Head of caudate nucleus (tissue), 42 donors: ENCODE measurements around the gene OR7G2.
"Not testable (repeated sequence)": the region's sequence is repeated elsewhere in the genome, so short reads cannot be mapped to it uniquely, and the experiment has no call there.

Experiments used
- DNase-seq, 42 donors: peaks; one replicate each; pipeline versions ENCODE4 v3.0.0 to v3.0.0-alpha.2; 2020 to 2021; ENCODE audit warnings: mixed read lengths in 7 of 42
- intact Hi-C: fragments of 100-400 bp; cut with DNase I; formaldehyde crosslinking; loops from one replicate; pipeline ENCODE4 v1.15.0; 2022

Gene OR7G2

GRCh38 chr19:9076901-9077300 is 30.4 kb downstream of the OR7G2 start:
- no peak for DNase-seq
- intact Hi-C loops, result loop anchor here (10.0 kb wide), 1 partner anchor 422 kb away; no protein-coding TSS in a partner anchor

- peak; percentile 13 to 91 (median 50) for DNase-seq
- intact Hi-C loops, result loop anchor here (10.0 kb wide), 1 partner anchor 421 kb away; no protein-coding TSS in a partner anchor
Observed at GRCh38 chr19:9075064-9075949, 32.0 kb downstream of the OR7G2 start.

GRCh38 chr19:9073806-9074205 is 33.5 kb downstream of the OR7G2 start:
- no peak for DNase-seq
- intact Hi-C loops, result loop anchor here (10.0 kb wide), 1 partner anchor 419 kb away; no protein-coding TSS in a partner anchor

GRCh38 chr19:9071720-9072119 is 35.6 kb downstream of the OR7G2 start:
- intact Hi-C loops, result loop anchor here (10.0 kb wide), 1 partner anchor 417 kb away; no protein-coding TSS in a partner anchor
- DNase-seq, result not testable (repeated sequence)

GRCh38 chr19:9070066-9070465 is 37.2 kb downstream of the OR7G2 start:
- no peak for DNase-seq
- intact Hi-C loops, result loop anchor here (10.0 kb wide), 1 partner anchor 415 kb away; no protein-coding TSS in a partner anchor

- no peak for DNase-seq
- intact Hi-C loops, result no loop called here
Observed at GRCh38 chr19:9065457-9066014, 41.7 kb downstream of the OR7G2 start.

- no peak for DNase-seq
- intact Hi-C loops, result no loop called here
Observed at GRCh38 chr19:9061879-9062278, 45.4 kb downstream of the OR7G2 start.

- intact Hi-C loops, result no loop called here
Observed at GRCh38 chr19:9060564-9061340, 46.5 kb downstream of the OR7G2 start.

GRCh38 chr19:9058905-9059667 is 48.2 kb downstream of the OR7G2 start:
- intact Hi-C loops, result no loop called here
- DNase-seq, result no peak

More at GRCh38 chr19:9060564-9061340, 46.5 kb downstream of the OR7G2 start:
- no peak for DNase-seq

GRCh38 chr19:9057505-9058258 is 49.6 kb downstream of the OR7G2 start:
- no peak for DNase-seq
- intact Hi-C loops, result no loop called here

- DNase-seq, intact Hi-C loops: not testable (repeated sequence)
Observed at GRCh38 chr19:9056131-9056530, 51.1 kb downstream of the OR7G2 start.

- intact Hi-C loops, result no loop called here
- no peak for DNase-seq
Observed at GRCh38 chr19:9054765-9055164, 52.5 kb downstream of the OR7G2 start.

- intact Hi-C loops, result no loop called here
- no peak for DNase-seq
Observed at GRCh38 chr19:9054207-9054606, 53.1 kb downstream of the OR7G2 start.

- intact Hi-C loops, DNase-seq: not testable (repeated sequence)
Observed at GRCh38 chr19:9053674-9054073, 53.6 kb downstream of the OR7G2 start.

- no peak for DNase-seq
- intact Hi-C loops, result no loop called here
Observed at GRCh38 chr19:9052894-9053293, 54.4 kb downstream of the OR7G2 start.
